Fibroblast of lung (primary cell): Measurements from ENCODE around the gene RUSC2.
"Not testable (repeated sequence)": the region's sequence is repeated elsewhere in the genome, so short reads cannot be mapped to it uniquely, and the experiment has no call there.

Source experiments
- EZH2 ChIP-seq: IDR thresholded peaks from 2 replicates; pipeline ENCODE4 v1.5.1; 2012; ENCODE audit warnings: low read length, control low read depth, mild to moderate bottlenecking; ENCODE audit errors: missing control alignments
- TF ChIP-seq, protein P1 (sequence below), 2 donors: IDR thresholded peaks in 1 of 2; conservative IDR thresholded peaks in 1 of 2; 1 replicate in 1 of 2; 2 replicates in 1 of 2; pipeline ENCODE4 v1.5.1; 2011 to 2012; ENCODE audit warnings: low read length in 2 of 2, control low read depth in 1 of 2, inconsistent platforms in 1 of 2, low read depth in 1 of 2, mild to moderate bottlenecking in 1 of 2

GRCh38 chr9:35498245-35498644 lies 8.3 kb downstream of the RUSC2 start:
- TF ChIP-seq, protein P1, sequence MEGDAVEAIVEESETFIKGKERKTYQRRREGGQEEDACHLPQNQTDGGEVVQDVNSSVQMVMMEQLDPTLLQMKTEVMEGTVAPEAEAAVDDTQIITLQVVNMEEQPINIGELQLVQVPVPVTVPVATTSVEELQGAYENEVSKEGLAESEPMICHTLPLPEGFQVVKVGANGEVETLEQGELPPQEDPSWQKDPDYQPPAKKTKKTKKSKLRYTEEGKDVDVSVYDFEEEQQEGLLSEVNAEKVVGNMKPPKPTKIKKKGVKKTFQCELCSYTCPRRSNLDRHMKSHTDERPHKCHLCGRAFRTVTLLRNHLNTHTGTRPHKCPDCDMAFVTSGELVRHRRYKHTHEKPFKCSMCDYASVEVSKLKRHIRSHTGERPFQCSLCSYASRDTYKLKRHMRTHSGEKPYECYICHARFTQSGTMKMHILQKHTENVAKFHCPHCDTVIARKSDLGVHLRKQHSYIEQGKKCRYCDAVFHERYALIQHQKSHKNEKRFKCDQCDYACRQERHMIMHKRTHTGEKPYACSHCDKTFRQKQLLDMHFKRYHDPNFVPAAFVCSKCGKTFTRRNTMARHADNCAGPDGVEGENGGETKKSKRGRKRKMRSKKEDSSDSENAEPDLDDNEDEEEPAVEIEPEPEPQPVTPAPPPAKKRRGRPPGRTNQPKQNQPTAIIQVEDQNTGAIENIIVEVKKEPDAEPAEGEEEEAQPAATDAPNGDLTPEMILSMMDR (conservative IDR thresholded peaks at IDR 0.05 in 1 of 2, IDR thresholded peaks at IDR 0.05 in 1 of 2; ENCODE audit: low read depth in 1 of 2, low read length in 2 of 2) = not testable (repeated sequence)
- not testable (repeated sequence) for TF ChIP-seq EZH2
